Activated T-helper 1 cell treated with anti-CD3 and anti-CD28 coated beads, Interleukin-2, amount 50 U/mL, for 16 hours (primary cell): Measurements from ENCODE around the gene TOPBP1.
A peak's percentile ranks its signal among the peaks of the same experiment; 100 is the strongest.
"Not testable (repeated sequence)": the region's sequence is repeated elsewhere in the genome, so short reads cannot be mapped to it uniquely, and the experiment has no call there.

Source experiments
- DNase-seq, 2 donors: peaks; one replicate each; pipeline ENCODE4 v3.0.0-alpha.2; 2020; ENCODE audit warnings: low read depth in 1 of 2, low spot score in 1 of 2

Gene TOPBP1

DNA sequence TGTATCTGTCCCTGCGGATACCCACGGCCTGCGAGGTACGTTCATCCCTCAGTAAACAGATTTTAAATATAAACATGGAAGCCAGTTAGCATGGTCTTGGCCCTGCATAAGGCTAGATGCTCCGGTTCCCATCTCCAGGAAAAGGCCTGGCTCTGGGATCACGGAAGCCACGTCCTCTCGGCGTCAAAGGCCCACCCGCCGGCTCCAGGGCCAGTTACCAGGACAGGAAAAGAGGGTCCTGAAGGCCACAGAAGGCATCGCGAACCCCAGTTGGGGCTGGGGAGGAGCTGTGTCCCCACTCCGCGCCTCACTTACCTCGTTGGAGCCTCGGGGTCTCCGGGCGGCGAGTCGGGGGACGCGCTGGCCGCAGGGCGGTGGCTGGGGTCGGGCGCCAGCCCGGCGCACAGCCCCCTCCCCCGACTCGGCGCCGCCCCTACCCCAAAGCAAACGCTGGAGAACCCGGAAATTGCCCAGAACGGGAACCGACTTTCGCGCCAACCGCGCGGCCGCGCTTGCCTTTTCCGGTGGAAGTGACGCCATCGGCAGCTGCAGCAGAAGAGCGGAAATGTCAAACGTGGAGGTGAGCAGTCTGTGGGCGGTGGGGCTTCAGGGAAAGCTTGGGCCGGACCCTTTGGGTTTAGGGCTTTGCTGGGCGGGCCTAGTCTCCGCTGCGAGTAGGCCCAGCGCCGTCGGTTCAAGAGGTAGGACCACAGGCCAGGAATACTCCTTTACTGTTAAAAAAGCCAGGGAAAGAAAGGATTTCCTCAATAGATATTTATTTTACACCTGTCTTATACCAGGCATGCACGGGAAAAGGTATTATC, at the start of gene TOPBP1:
Gene TOPBP1 (minus strand): TSS at position 488 of the 824 bp plus-strand sequence. CDS start 814 bp downstream, outside the sequence.
- peak; percentile 77 for DNase-seq

DNA sequence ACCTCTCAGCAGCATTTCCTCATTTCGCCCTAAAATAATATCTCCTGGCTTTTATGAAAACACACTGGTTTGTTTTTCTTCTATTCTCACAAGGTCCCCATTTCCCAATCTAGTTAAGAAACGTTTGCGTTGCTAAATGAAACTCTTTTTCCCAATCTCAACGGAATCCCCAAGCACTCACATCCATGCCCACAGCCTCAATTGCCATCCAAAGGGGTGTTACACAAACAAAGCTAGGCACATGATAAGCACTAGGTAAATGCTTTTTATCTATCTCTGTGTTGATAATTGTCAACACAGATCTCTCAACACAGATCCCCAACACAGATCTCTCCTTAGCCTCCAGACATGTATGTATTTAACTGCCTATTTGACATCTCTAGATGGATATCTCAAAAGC, 49.3 kb upstream of the TOPBP1 start:
- no peak for DNase-seq

DNA sequence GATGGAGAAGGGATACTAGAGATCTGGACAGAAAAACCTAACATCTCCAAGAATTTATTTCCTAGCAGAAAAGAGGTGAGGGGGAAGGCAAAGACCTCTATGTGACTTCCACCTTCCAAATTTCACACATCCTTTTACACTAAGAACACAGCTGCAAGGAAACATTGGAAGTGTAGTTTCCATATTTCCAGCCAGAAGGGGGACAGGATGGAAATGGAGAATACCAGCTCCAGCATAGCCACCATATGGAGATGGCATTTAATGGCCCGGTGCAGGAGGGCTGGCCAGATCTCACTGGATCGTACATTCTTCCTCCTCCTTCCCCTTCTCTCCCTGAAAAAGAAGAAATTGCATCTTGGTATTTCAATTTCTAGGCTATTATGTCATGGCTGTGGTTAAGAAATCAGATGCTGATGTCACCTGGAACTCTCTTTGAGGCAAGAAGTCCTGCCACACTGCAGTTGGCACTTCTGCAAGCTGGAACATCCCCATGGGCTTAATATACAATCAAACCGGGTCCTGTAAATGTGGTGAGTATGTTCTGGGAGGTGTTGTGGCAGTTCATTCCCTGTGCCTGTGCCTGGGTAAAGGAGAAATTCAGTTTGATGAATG, 47.5 kb upstream of the TOPBP1 start:
- DNase-seq = no peak

GRCh38 chr3:133706033-133706432, 44.3 kb upstream of the TOPBP1 start:
- no peak for DNase-seq

DNA sequence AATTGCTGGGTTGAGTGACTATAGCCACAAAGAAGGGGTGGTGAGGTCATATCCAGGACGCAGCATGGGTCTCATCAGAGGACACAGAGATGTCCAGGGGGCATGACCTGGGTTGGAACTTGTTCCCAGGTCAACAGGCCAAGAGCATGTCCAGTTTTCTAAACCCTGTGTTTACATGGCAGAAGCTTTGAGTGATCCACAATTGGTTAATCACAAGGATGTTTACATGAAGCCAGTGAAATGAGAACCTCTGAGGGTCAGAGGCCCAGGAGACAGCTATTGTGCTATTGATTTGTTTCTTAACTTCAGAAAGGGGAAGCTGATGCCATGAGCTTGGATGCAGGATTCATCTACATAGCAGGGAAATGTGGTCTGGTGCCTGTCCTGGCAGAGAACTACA, 42.2 kb upstream of the TOPBP1 start:
- no peak for DNase-seq

DNA sequence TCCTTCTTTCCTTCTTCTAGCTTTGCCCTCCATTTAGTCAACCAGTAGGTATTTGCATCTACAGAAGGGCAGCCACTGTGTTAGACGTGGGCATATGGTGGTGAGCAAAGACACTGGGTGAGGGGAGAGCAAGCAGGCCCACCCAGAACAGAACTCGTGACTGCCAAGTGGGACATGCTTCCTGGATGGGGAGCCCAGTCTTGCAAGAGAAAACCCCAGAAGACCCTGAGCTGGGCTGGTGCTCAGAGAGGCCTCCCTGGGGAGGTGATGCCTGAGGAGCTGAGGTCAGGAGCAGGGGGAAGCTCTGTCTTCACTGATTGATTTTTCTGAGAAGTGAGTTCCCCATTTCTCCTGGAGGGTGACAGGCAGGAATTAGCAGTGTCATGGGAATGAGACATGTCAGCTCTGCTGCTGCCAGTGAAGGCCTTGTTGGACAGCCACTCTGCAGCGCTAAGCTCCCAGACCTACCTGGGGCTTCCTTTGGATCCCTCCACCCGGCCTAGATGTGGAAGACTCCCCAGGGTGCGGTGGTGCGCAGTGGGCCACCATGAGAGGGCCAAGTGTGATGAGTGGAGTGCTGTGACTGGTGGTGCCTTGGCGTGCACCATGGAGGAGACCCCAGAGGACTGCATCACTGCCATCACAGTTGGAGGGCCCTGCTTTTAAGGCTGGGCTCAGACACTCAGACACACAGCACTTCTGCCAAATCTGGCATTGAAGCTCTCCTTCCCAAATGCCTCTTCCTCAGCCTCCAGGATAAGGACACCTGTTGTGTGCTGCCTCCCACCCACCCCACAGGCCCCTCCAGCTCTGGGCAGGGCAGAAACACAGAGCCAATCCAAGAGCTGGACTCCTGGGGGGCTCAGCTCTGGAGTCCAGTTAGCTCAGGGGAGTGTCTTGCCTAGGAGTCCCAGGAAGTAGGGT, 40.0 kb upstream of the TOPBP1 start:
- no peak for DNase-seq

- no peak for DNase-seq
These were observed 38.6 kb upstream of the TOPBP1 start for GRCh38 chr3:133700351-133700750.

GRCh38 chr3:133699903-133700302, 38.2 kb upstream of the TOPBP1 start:
- no peak for DNase-seq

GRCh38 chr3:133699467-133699866, 37.7 kb upstream of the TOPBP1 start:
- DNase-seq = no peak

DNA sequence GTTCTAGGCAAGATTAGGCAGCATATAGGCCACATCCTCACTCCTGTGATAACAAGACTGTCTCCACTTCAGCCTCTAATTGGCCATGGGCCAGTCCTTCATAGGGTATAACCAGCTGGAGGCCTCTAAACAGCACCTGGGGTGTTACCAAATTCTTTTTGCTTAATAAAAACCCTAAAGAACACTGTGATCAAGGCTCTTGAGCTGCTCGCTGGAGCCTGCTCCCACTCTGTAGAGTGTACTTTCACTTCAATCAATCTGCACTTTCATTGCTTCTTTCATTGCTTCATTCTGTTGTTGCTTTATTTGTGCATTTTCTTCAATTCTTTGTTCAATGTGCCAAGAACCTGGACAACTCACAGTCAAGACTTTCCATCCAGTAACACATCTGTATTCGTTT, 36.2 kb upstream of the TOPBP1 start:
- DNase-seq = no peak

- no peak for DNase-seq
These were observed 33.9 kb upstream of the TOPBP1 start for GRCh38 chr3:133695560-133696171.

DNA sequence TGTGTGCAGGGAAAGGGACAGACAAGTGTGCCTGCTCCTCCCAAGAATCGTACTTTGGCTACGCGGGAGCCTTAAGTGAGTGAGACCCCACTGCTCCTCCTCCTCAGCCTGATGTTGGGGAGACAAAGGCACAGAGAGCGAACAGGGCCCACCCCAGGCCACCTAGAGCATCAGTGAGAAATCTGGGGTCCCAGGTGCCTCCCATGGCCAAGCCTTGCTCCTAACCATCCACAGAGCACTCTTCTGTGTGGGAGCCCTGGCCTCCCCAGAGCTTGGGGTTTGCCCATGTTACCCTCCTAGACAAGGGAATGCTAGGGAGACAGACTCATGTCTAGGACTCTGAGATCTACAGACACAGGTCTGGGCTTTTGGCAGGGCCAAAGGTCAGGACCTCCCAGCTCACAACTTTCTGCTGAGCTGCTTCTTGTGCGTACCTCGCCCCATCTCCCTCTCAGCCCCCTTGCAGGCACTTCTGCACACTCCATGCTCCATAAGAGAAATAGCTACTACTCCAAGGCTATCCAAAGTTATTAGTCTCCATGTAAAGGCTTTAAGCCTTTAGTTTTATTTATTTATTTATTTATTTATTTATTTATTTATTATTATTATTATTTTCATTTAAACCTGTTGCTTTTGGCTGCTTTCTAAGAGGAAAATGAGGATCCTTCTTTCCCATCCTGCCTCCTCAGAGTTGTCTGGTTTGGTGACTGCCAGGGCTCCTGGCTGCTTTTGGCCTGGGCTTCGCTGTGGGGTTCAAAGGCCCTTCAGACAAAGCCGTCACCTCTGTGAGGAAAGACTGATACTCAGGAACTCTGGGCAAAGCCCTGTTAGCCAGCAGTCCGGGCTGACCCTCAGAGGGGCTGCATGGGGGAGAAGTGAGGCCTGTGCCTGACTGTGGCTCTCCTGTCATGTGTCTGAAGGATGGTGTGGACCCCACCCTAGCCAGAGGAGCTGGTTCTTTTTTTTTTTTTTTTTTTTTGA, 32.8 kb upstream of the TOPBP1 start:
- DNase-seq = no peak

DNA sequence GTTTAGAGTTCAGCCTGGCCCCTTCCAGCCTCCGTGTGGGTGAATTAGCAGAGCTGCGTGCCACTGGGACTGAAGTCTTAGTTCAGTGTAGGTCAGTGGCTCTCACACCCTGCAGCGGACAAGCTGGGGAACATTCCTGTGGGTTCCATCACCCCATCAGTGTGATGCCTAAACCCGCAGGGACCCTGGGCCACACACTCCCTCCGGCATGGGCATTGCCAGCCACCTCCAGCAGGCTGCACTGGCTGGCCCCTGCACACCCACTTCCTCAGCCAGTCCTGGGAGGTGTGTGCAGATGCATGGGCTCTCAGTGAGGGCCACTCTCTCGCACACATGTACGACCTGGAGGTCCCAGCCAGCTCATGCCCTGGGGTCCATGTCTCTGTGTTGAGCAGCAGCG, 32.1 kb upstream of the TOPBP1 start:
- no peak for DNase-seq

- DNase-seq = no peak
These were observed 31.0 kb upstream of the TOPBP1 start for GRCh38 chr3:133692759-133693158.

- no peak for DNase-seq
These were observed 29.7 kb upstream of the TOPBP1 start for GRCh38 chr3:133691273-133692107.

DNA sequence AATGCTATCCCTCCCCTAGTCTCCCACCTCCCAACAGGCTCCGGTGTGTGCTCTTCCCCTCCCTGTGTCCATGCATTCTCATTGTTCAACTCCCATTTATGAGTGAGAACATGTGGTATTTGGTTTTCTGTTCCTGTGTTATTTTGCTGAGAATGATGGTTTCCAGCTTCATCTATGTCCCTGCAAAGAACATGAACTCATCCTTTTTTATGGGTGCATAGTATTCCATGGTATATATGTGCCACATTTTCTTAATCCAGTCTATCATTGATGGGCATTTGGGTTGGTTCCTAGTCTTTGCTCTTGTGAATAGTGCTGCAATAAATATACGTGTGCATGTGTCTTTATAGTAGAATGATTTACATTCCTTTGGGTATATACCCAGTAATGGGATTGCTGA, 16.3 kb upstream of the TOPBP1 start:
- DNase-seq = not testable (repeated sequence)

DNA sequence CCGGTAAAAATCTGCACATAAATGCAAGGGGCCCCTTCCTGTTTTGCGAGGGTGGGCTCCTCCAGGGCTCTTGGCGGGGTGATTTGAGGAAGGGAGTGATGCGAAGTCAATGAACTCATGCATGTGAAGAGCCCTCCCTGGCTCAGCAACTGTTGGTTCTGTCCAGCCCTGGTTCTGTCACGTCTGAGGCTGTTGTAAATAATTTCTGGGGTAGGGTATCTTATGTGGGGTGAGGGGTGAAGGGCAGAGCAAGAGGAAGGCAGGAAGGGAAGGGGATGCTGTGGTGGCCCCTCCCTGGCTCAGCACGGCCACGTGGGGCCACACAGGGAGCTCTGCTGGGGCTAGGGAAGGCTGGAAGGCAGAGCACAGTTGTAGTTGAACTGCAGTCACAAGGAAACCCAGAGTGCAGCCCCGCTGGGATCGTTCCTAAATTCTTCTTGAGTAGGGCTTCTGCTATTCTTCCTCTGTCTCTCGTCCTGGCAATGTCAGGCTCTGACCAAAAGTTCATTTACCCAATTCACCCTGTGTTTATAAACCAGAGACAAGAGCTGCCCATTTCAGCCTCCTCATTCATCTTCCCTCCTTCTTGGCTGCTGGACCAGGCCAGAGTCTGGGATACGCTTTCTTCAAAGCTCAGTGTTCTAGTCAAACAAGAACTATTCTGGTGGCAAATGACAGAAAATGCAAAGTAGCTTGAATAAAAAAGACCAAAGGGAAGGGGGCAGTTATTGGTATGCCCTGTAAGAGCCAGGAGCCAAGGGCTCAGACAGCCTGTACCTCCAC, 14.8 kb upstream of the TOPBP1 start:
- DNase-seq = no peak

GRCh38 chr3:133675631-133676335, 14.0 kb upstream of the TOPBP1 start:
- DNase-seq = no peak
